ENCODE data around the gene DECR2.

GRCh38 chr16:411576-412265, 10.0 kb downstream of the DECR2 start:
- TF ChIP-seq, protein P1, sequence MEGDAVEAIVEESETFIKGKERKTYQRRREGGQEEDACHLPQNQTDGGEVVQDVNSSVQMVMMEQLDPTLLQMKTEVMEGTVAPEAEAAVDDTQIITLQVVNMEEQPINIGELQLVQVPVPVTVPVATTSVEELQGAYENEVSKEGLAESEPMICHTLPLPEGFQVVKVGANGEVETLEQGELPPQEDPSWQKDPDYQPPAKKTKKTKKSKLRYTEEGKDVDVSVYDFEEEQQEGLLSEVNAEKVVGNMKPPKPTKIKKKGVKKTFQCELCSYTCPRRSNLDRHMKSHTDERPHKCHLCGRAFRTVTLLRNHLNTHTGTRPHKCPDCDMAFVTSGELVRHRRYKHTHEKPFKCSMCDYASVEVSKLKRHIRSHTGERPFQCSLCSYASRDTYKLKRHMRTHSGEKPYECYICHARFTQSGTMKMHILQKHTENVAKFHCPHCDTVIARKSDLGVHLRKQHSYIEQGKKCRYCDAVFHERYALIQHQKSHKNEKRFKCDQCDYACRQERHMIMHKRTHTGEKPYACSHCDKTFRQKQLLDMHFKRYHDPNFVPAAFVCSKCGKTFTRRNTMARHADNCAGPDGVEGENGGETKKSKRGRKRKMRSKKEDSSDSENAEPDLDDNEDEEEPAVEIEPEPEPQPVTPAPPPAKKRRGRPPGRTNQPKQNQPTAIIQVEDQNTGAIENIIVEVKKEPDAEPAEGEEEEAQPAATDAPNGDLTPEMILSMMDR (conservative IDR thresholded peaks at IDR 0.05): no peak
- no peak for TF ChIP-seq ZFX (IDR thresholded peaks at IDR 0.05)

Data from C4-2B (cell line).